Measurements from ENCODE around the gene RPL35A.
"Not testable (repeated sequence)": the region's sequence is repeated elsewhere in the genome, so short reads cannot be mapped to it uniquely, and the experiment has no call there.

Gene RPL35A

DNA sequence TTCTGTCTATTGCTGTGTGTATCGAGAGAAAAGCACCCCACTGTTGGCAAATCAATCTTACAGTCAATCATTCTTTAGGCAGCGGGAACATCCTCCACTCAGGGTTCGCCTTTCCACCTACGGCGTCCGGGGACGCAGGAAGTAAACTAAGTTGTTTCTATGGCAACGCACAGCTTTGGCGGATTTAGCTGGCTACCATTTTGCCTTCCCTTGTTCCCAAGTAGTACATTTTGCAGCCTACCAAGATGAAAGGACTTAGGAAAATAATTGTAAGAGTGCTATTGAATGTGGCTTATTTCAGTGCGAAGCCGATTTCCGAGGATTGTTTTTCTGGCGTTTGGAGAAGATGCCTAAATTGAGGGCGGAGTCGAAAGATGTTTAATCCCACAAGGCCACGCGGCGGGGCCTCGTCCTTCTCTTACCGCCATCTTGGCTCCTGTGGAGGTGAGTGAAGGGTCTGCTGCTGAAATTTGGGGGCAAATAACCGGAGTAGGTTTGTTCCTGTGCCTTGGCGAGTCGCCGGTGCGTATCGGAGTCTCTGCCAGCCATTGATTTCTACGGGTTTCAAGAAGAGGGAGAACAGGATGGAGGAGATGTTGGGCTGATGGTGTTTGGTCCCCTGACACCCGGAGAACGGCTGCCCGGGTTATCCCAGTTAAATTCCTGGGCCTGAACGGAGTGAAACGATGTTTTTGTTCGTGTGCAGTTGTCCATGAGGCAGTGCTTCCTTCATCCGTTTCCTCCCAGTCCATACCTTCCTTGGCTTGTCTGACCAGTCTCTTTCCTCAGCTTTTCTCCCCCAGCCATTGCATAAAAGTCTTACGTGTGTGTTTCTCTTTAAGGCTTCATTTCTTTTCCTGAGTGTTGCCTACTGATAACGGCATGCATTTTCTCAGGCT is at the start of gene RPL35A:
Gene RPL35A (plus strand): TSS at position 413 of the 899 bp plus-strand sequence. CDS start 778 bp downstream, outside the sequence.
- peak; percentile 94 for DNase-seq

DNA sequence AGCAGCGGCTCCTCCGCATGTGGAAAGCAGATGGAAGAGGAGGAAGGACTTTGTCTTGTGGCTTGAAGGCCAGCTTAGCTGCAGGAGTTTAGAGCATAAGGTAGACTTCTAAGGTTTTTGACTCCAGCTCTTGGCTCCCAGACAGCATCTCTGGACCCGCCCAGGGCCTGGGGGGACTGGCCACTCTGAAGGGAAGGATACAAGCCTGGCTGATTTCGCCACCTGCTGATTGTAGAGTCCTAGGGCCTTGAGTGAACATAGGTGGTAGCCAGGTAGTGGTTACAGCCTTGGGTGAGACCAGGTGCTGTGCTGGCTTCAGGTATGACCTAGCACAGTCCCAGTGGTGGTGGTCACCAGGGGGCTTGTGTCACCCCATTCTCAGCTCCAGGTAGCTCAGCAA is 48.4 kb upstream of the RPL35A start:
- no peak for DNase-seq

DNA sequence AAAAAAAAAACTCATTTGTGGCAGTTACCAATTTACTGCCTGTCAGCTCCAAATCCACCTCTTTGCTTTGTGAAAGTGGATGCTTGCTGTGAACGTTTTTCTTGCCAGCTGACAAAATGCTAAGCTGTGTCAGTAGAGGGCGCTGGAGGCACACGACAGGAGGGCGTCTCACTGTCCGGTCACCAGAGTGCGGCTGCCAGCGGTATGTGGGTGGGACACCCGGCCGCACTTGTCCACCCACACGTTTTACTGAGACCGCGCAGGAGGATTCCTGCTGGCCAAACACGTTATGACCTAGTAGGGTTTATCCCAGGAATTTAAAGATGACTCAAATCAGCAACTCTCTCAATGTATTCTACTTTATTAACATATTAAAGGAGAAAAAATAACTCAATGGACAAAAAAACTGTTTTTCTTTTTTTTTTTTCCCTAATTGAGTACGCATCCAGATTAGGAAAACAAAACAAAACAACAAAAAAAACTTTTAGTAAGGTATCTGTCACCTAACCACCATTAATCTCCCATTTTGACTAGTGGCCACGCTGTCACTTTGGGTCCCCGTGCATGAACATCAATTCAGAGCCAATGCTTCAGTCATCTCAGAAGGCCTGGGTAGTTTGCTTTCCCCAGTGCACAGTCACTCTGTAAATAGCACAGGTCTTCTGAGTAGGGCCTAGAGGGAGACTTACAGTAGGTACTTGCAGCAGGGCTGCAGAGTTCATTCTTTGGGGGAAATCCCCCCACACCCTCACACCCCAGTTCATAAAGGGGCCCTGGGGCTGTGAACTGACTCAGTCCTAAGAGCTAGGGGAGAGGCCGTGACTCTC is 43.8 kb upstream of the RPL35A start:
- DNase-seq = peak; percentile 79

DNA sequence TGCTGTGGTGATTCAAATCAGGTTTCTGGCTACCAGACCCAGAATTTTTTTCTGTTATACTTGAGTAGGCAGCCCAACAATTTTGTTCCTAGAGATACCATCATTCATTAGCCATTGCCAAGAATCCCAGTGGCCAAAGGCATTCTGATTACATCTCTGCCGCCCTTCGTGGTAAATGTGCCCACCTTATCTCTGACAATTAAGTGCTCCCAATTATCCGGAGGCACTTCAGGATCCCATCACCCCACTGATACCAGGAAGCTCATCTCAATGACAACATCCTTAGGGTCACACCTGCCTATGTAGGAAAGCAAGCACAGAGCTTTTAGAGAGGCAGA is 43.2 kb upstream of the RPL35A start:
- no peak for DNase-seq

DNA sequence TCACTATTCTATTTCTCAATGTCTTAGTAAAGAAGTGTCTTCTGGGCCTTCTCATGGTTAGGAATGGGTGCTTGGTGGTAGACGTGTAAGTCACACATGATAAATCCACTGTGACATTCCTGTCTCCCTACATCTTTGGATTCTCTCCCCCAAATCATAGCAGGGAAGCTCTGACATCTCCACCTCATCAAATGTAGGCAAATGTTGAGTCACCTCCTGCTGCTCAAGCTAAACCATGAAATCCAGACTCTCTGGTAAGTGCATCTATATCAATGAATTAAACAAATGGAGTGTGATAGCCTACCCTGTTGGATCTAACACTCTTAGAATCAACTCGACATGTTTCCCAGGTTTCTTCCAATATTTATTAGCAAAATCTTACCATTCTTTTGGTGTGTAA is 42.8 kb upstream of the RPL35A start:
- DNase-seq = no peak

DNA sequence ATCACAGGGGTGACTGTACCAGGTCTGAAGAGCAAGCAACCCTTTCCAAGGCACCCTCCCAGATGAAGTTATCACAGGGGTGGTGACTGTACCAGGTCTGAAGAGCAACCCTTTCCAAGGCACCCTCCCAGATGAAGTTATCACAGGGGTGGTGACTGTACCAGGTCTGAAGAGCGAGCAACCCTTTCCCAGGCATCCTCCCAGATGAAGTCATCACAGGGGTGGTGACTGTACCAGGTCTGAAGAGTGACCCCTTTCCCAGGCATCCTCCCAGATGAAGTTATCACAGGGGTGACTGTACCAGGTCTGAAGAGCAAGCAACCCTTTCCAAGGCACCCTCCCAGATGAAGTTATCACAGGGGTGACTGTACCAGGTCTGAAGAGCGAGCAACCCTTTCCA is 41.4 kb upstream of the RPL35A start:
- not testable (repeated sequence) for DNase-seq

DNA sequence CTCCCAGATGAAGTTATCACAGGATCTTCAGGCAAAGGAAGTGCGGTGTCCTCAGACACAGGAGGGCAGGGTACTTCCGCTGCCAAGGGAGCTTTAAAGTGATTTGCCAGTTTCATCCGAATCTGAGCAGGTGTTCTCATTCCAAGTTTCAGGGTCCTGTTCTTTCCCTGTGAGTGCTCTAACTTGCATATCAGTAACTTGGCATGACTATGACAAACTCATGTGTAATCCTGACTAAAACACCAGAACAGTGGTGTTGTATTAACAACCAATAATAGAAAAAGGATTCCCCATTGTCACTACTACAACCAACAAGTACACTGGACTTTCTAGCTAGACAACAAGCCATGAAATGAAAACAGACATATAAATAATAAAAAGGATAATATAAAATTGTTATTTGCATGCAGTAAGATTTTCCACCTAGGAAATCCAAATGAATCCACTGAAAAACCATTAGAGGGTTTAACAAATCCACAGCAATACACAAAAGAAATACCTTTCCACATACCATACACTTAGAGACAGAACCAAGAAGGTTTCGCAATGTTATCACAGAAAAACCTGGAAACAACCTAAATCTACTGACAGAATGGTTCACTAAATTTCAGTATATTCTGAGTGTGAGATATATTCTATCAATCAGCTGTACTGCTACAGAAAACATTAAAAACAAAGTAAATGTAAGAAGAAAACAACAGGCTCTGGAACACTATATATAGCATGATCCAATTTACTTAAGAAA is 40.9 kb upstream of the RPL35A start:
- DNase-seq = no peak

DNA sequence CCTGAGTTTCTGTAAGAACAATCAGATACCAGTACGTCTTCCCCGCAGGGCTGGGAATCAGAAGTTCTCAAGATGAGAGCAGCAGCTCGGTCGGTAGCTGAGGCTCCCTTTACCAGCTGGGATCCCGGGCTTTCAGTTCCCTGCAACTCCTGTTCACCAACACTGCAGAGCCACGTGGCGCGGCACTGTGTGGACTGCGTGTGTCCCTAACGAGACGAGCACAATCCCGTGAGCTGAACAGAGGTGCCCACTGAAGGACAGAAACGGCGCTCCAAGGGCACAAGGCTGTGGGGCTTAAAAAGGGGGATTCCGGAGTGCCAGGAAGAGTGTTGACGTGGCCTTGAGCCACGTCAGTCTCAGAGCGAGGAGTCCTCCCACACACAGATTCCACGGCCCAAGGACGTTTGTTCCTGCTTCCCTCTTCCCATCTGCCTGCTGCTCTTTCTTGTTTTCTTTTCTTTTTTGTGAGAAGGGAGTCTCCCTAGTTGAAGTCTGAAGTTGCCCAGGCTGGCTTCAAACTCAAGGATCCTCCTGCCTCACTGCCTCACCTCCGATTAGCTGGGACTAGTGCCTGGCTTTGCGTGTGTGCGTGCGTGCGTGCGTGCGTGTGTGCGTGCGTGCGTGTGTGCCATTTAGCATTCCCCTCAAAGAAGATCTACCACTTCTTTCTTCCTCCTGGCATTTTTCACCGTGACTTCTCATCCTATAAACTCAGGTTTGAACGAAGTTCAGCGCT is 37.1 kb upstream of the RPL35A start:
- DNase-seq = peak; percentile 28

DNA sequence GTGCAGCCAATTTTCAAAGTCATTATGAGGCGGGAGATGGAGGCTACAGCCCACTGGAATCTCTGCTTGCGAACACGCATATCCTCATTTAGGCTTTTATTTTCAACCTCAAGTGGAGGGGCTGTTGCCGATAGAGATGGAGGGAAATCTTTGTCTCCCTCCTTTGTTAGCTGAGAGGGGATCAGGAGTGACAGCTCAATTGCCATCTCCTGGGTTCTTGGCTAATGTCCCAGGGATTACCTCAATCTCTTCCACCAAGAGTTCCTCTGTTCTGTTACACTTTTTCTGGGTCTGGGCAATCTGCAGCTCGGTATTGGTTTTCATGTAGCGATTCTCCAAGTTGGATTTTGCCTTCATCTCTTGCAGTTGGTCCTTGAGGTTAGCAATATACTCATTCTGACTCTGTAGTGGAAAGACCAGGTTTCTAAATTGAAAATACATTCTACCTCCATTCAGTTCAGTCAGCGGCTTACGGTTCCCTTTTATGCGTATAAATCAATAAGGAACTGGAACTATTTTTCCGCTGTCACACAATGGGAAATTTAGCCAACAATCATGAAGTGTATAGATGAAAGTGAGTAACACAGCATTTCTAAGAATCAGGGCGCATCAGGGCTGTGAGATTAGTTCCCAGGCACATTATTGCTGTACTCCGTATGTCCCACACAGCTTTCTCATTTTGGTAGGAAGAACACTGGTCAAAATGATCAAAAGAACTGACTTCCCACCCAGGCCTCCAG is 36.2 kb upstream of the RPL35A start:
- DNase-seq = no peak

DNA sequence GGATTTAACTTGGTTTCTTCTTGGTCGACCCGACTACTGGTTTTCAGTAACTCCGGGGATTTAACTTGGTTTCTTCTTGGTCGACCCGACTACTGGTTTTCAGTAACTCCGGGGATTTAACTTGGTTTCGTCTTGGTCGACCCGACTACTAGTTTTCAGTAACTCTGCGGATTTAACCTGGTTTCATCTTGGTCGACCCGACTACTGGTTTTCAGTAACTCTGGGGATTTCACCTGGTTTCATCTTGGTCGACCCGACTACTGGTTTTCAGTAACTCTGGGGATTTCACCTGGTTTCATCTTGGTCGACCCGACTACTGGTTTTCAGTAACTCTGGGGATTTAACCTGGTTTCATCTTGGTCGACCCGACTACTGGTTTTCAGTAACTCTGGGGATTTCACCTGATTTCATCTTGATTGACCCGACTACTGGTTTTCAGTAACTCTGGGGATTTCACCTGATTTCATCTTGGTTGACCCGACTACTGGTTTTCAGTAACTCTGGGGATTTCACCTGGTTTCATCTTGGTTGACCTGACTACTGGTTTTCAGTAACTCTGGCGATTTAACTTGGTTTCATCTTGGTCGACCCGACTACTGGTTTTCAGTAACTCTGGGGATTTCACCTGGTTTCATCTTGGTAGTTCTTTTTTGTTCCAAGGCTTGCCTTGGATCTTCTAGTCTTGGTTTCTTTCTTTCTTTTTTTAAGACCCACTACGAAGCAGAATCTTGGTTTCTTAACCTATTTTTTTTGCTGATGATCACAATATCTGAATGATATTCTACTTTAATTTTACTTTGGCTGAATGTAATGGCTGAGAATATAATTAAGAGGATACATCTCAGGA is 28.3 kb upstream of the RPL35A start:
- not testable (repeated sequence) for DNase-seq

DNA sequence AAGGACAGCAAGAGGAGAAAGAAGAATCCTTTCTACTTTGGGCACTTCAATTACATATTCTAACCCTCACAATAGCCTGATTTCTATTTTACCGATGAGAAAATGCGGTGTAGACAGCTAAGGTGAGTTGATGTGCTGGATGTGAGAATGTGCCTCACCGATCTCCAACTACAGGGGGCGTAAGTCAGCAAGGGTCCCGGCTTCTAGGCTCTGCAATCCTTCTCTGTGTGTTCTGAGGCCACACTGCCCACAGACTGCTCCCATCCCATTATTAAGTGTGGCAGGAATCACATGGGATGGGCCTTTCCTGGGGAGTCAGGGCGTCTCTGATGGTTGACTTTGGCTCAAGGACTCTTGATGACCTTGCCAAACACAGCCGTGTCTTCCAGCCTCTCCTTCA is 23.6 kb upstream of the RPL35A start:
- DNase-seq = no peak

DNA sequence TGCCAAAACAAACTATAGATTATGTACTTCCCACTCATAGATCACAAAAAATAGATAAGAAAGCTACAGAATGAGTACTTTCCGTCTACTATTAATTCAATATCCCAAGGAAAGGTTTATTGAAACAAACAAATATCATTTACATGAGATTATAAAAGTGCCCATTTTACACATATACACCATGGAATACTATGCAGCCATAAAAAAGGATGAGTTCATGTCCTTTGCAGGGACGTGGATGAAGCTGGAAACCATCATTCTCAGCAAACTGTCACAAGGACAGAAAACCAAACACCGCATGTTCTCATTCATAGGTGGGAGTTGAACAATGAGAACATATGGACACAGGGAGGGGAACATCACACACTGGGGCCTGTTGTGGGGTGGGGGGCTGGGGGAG is 22.4 kb upstream of the RPL35A start:
- not testable (repeated sequence) for DNase-seq

DNA sequence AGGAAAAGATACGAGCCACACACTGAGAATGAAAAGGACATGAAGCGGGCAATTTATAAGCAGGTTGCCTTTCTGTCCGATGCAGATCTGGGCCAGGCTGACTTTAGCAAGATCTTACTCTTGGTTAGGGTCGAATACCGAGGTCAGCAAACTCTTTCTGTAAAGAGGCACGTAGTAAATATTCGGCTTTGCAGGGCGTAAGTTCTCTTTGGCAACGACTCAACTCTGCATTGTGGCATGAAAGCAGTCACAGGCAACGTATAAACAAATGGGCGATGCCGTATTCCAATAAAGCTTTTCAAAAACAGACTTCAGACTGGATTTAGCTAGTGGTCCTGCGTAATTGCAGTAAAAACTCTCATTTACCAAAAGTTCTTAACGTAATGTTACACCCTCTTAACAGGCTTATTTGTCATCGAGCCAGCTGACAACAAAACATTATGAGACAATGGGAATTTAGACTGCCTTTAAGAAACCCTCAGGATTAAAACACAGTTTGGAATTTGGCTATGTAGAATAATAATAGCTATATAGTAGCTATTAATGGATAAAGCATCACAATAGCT is 13.1 kb upstream of the RPL35A start:
- DNase-seq = no peak

DNA sequence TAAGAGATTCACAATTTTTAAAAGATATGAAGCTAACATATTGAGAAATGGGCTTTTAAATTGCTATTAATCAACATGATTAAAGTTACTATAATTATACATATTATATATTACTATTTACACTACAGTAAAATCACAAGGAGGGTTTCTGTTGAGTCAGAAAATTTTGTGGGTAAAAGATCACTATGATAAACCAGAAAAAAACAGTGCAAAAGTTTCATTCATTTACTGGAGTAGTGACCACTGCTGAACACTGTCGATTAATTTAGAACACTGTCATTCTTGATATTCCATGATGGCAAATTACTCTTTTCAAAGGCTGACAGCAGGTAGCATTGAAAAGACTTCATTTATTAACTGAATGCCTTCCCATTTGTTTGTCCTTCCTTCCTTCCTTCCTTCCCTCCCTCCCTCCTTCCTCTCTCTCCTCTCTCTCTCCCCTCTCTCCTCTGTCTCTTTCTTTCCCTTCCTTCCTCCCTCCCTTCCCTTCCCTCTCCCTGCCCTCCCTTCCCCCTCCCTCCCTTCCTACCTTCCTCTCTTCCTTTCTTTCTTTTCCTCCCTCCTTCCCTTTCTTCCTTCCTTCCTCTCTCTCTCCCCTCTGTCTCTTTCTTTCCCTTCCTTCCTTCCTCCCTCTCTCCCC is 9.1 kb upstream of the RPL35A start:
- no peak for DNase-seq

DNA sequence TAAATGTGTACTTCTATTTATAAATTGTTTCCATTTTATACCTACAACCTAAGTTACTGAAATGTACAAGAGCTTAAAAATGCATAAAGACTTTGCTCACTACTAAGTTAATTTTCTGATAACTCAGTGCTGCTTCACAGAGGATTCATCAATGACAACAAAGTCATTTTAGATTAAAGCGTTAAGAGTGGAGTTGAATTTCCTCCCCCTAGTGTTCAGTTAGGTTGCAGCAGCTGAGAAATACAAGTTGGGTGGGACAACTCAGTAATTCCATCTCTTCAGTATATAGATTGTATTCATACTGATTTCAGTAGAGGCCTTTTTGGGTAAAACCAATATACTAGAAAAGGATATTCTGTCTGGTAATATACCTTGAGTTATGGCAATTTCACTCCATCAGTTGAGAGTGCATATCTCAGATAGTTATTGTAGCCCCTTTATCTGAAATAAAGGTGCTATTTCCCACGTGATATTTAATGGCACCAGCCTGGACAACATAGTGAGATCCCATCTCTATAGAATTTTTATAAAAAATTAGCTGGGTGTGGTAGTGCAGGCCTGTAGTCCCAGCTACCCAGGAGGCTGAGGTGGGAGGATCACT is 6.9 kb upstream of the RPL35A start:
- DNase-seq = peak; percentile 62

DNA sequence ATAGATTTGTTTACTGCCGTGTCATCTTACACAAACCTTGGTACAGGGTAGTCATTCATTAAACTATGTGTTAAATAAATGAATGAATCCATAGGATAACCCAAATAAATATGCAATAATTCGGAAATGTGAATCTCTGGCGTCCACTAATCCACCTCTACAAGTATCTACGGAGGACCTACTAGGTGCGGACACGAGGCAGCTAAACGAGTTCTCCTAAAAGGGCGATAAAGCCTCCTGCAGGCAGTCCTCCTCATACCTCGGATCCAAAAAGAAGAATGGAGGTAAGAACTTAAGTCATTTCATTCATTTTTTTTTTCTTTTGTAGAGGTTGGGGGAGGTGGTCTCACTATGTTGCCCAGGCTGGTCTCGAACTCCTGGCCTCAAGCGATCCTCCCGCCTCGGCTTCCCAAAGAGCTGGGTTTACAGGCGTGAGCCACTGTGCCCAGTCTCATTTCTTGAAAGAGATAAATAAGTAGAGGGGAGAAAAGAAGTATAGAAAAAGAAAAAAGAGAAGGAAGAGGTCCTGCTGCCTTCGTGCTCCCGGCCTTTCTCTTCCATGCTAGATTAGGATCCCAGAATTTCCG is 706 bp upstream of the RPL35A start:
- no peak for DNase-seq

DNA sequence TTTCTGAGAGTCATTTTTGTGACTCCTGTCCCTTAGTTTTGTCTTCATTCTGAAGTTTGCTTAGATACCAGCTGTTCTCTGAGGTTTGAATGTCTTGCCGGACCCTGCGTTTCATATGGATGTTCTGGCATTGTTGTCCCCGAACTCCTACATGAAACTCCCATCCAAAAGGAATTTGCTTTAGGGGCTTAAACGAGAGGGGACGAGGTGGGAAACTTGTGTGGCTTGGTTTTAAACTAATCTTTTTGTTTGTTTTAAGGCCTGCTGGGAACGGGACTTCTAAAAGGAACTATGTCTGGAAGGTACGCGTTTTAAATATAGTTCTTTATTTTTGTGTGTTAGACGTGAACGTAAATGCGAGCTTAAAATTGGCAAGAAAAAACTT is 679 bp downstream of the RPL35A start:
- DNase-seq = no peak

DNA sequence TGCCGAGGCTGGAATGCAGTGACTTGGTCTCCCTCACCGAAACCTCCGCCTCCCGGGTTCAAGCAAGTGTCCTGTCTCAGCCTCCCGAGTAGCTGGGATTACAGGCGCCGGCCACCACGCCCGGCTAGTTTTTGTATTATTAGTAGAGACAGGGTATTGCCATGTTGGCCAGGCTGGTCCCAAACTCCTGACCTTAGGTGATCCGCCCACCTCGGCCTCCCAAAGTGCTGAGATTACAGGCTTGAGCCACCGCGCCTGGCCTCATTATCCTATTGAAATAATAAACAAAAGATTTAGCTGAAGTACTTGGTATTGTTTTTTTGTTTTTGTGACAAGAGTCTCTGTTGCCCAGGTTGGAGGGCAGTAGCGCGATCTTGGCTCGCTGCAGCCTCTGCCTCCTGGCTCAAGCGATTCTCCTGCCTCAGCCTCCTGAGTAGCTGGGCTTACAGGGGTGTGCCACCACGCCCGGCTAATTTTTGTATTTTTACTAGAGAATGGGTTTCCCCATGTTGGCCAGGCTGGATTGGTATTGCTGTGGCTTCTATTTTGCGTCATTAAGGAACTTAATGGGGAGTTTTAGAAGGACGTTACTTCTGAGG is 1.5 kb downstream of the RPL35A start:
- peak; percentile 14 for DNase-seq

DNA sequence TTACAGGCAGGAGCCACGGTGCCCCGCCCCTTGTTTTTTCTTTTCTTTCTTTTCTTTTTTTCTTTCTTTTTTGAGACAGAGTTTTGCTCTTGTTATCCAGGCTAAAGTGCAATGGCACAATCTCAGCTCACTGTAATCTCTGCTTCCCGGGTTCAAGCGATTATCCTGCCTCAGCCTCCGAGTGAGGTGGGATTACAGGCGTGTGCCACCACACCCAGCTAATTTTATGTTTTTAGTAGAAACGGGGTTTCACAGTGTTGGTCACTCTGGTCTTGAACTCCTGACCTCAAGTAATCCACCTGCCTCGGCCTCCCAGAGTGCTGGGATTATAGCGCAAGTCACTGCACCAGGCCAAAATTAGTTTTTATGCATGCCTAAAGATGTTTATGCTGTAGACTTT is 2.5 kb downstream of the RPL35A start:
- DNase-seq = no peak
